GM10248 (cell line): Measurements from ENCODE around the gene CHEK1.

Source experiments
- CTCF ChIA-PET: fragments of 300-600 bp; sonication (Branson Sonifier 250); formaldehyde crosslinking; extraction: SDS; loops from one replicate; lab custom pipeline; 2021; ENCODE audit warnings: antibody characterized with exemption; lab: Yijun Ruan, JAX
- POLR2A ChIA-PET: fragments of 350-650 bp; sonication (Branson Sonifier 250); formaldehyde crosslinking; extraction: SDS; loops from one replicate; lab custom pipeline; 2020; ENCODE audit warnings: antibody characterized with exemption; lab: Yijun Ruan, JAX
- DNase-seq: peaks from one replicate; pipeline ENCODE4 v3.0.0; 2012; ENCODE audit errors: extremely low spot score
- CTCF ChIP-seq: IDR thresholded peaks from 2 replicates; pipeline ENCODE4 v1.5.1; 2012; ENCODE audit warnings: mild to moderate bottlenecking, low read depth; ENCODE audit errors: extremely low read depth, missing control alignments, control extremely low read depth

CHEK1 gene

GRCh38 chr11:125594958-125595357 is 30.0 kb upstream of the CHEK1 start:
- CTCF ChIA-PET: no interaction called here
- DNase-seq: no peak
- POLR2A ChIA-PET: no interaction called here
- TF ChIP-seq CTCF: no peak

- DNase-seq: no peak
- CTCF ChIA-PET: no interaction called here
- TF ChIP-seq CTCF: no peak
- POLR2A ChIA-PET: no interaction called here
Measured at GRCh38 chr11:125600663-125601062, 24.3 kb upstream of the CHEK1 start.

GRCh38 chr11:125603207-125603606 is 21.8 kb upstream of the CHEK1 start:
- no peak for DNase-seq
- no peak for TF ChIP-seq CTCF
- ChIA-PET POLR2A (no interaction called here), CTCF (interaction anchor here (1.0 to 1.6 kb wide), 3 partner anchors 12 to 19 kb away, joined by 3 to 4 read pairs (median 3); no protein-coding TSS in a partner anchor)

GRCh38 chr11:125605417-125605816 is 19.5 kb upstream of the CHEK1 start:
- DNase-seq: no peak
- ChIA-PET POLR2A (no interaction called here), CTCF (no interaction called here)
- TF ChIP-seq CTCF: no peak

- ChIA-PET CTCF (no interaction called here), POLR2A (no interaction called here)
- DNase-seq: no peak
- TF ChIP-seq CTCF: no peak
Measured at GRCh38 chr11:125609545-125609944, 15.4 kb upstream of the CHEK1 start.

- POLR2A ChIA-PET: no interaction called here
- no peak for DNase-seq
- CTCF ChIA-PET: no interaction called here
- no peak for TF ChIP-seq CTCF
Measured at GRCh38 chr11:125618383-125618782, 6.6 kb upstream of the CHEK1 start.

- ChIA-PET POLR2A (no interaction called here), CTCF (interaction anchor here (0.9 to 1.2 kb wide), 3 partner anchors 13 to 47 kb away, joined by 3 to 4 read pairs (median 3); no protein-coding TSS in a partner anchor)
- no peak for TF ChIP-seq CTCF
- DNase-seq: no peak
Measured at GRCh38 chr11:125621995-125622394, 3.0 kb upstream of the CHEK1 start.
